GM12878 (cell line): ENCODE measurements around the gene RSPRY1. TPM values are rescaled to one million over a fixed set of nuclear protein-coding genes. Genes with fewer than 3 reads are reported as not detected.

Experiments used
- ATAC-seq: fragments of 200-7000 bp; cut with Tn5 transposase; 3 replicates; pipeline ENCODE4 v1.9.1; 2020; ENCODE audit warnings: mild to moderate bottlenecking, moderate library complexity
- BruUV-seq: library from RNA; stranded (reverse); fragments of 400-500 nt; replicated peaks from 2 replicates; lab custom pipeline; 2021; lab: Mats Ljungman, UMichigan
- CTCF ChIA-PET: fragments of 300-600 bp; sonication (Branson Sonifier 250); formaldehyde crosslinking; extraction: SDS; loops from one replicate; lab custom pipeline; 2021; ENCODE audit warnings: inconsistent platforms; lab: Yijun Ruan, JAX
- POLR2A ChIA-PET: fragments of 350-600 bp; formaldehyde crosslinking; extraction: SDS; loops from one replicate; lab custom pipeline; 2021; ENCODE audit warnings: inconsistent platforms; lab: Charles Lee
- RAD21 ChIA-PET: fragments of 300-600 bp; sonication (Branson Sonifier 250); formaldehyde crosslinking; loops from one replicate; lab custom pipeline; 2023; ENCODE audit warnings: antibody characterized with exemption; ENCODE audit not compliant: unreplicated experiment; lab: Charles Lee
- SMC1A ChIA-PET: fragments of 300-600 bp; sonication (Branson Sonifier 250); formaldehyde crosslinking; loops from one replicate; lab custom pipeline; 2023; ENCODE audit not compliant: unreplicated experiment, uncharacterized antibody; lab: Charles Lee
- DNase-seq: peaks from one replicate; pipeline ENCODE4 v3.0.0-alpha.2; 2011; ENCODE audit warnings: low read depth, low spot score
- FAIRE-seq: peaks from 3 replicates; lab custom pipeline; 2011; peaks lifted over from hg19 to GRCh38; lab: Jason Lieb, UNC
- H2AFZ ChIP-seq: 2 replicates; pipeline ENCODE4 v1.6.0; 2011; ENCODE audit warnings: low read depth, low read length, control low read depth; ENCODE audit not compliant: control insufficient read depth
- H3K27ac ChIP-seq: 2 replicates; pipeline ENCODE4 v1.5.1; 2011; ENCODE audit warnings: control low read depth; ENCODE audit not compliant: control insufficient read depth, insufficient read depth
- H3K27me3 ChIP-seq, 2 experiments: replicated peaks in 1 of 2; 2 replicates each; pipeline versions ENCODE4 v1.6.0 to v1.6.1; 2011; ENCODE audit warnings: low read length in 1 of 2; ENCODE audit not compliant: control insufficient read depth in 2 of 2, insufficient read depth in 2 of 2
- H3K36me3 ChIP-seq, 2 experiments: 2 replicates each; pipeline ENCODE4 v1.5.1; 2011; ENCODE audit warnings: low read length in 1 of 2; ENCODE audit not compliant: control insufficient read depth in 2 of 2, insufficient read depth in 2 of 2
- H3K4me1 ChIP-seq: 2 replicates; pipeline ENCODE4 v1.6.1; 2011; ENCODE audit warnings: mild to moderate bottlenecking, low read length, moderate library complexity, mixed read lengths; ENCODE audit not compliant: control insufficient read depth, insufficient read depth
- H3K4me2 ChIP-seq: 2 replicates; pipeline ENCODE4 v1.6.0; 2011; ENCODE audit warnings: control low read depth; ENCODE audit not compliant: control insufficient read depth, insufficient read depth
- H3K4me3 ChIP-seq: fragments of 200-600 bp; sonication (generic); 2 replicates; pipeline ENCODE4 v1.5.1; 2016
- H3K79me2 ChIP-seq: 2 replicates; pipeline ENCODE4 v1.6.0; 2011; ENCODE audit warnings: low read length; ENCODE audit not compliant: control insufficient read depth, insufficient read depth
- H3K9ac ChIP-seq: 2 replicates; pipeline ENCODE4 v1.8.0; 2011; ENCODE audit warnings: low read length, control low read depth, mixed read lengths; ENCODE audit not compliant: control insufficient read depth, insufficient read depth
- H3K9me3 ChIP-seq: replicated peaks from 3 replicates; pipeline ENCODE4 v1.5.1; 2011; ENCODE audit warnings: mild to moderate bottlenecking, low read length; ENCODE audit not compliant: control insufficient read depth, insufficient read depth
- H4K20me1 ChIP-seq: 2 replicates; pipeline ENCODE4 v1.6.0; 2011; ENCODE audit not compliant: control insufficient read depth, insufficient read depth
- ASH2L ChIP-seq: fragments of 300-600, 200-600 bp; sonication (generic); IDR thresholded peaks from 2 replicates; pipeline ENCODE4 v1.6.1; 2017; ENCODE audit warnings: low read depth, mild to moderate bottlenecking, borderline replicate concordance
- CREM ChIP-seq: IDR thresholded peaks from 2 replicates; pipeline ENCODE4 v1.6.1; 2014; ENCODE audit warnings: antibody characterized with exemption, low read depth
- FOXK2 ChIP-seq: fragments of 450-650 bp; IDR thresholded peaks from 2 replicates; pipeline ENCODE4 v1.6.1; 2017; ENCODE audit warnings: mild to moderate bottlenecking, moderate library complexity
- HDAC2 ChIP-seq: fragments of 200-600 bp; sonication (generic); IDR thresholded peaks from 2 replicates; pipeline ENCODE4 v1.6.1; 2017
- HDGF ChIP-seq: fragments of 450-650 bp; IDR thresholded peaks from 2 replicates; pipeline ENCODE4 v1.6.1; 2016; ENCODE audit warnings: antibody characterized with exemption
- IRF4 ChIP-seq: IDR thresholded peaks from 2 replicates; pipeline ENCODE4 v1.6.1; 2011; ENCODE audit warnings: low read depth, low read length
- KAT2A ChIP-seq: conservative IDR thresholded peaks from 2 replicates; pipeline ENCODE4 v1.6.1; 2011; ENCODE audit warnings: low read depth, low read length; ENCODE audit not compliant: control insufficient read depth
- MXI1 ChIP-seq: fragments of 150-350 bp; IDR thresholded peaks from 2 replicates; pipeline ENCODE4 v1.6.1; 2011; ENCODE audit warnings: low read depth, mild to moderate bottlenecking, inconsistent platforms, low read length, improper control_type of control experiment
- RAD21 ChIP-seq: IDR thresholded peaks from 2 replicates; pipeline ENCODE4 v1.6.1; 2011; ENCODE audit warnings: mild to moderate bottlenecking, low read depth, low read length, moderate library complexity; ENCODE audit not compliant: insufficient read depth
- SP1 ChIP-seq: IDR thresholded peaks from one replicate; pipeline ENCODE4 v1.6.1; 2011; ENCODE audit warnings: low read depth, low read length
- TBL1XR1 ChIP-seq: IDR thresholded peaks from 2 replicates; pipeline ENCODE4 v1.6.1; 2012; ENCODE audit warnings: low read depth, low read length, improper control_type of control experiment
- ZZZ3 ChIP-seq: IDR thresholded peaks from 2 replicates; pipeline ENCODE4 v1.6.1; 2011; ENCODE audit warnings: low read depth; ENCODE audit not compliant: control insufficient read depth, insufficient read length
- WGBS: methylation state at CpG from one replicate; pipeline ENCODE4 v1.1.6; 2016; ENCODE audit warnings: low lambda C conversion rate; ENCODE audit not compliant: insufficient replicate concordance, insufficient coverage; ENCODE audit errors: missing lambda C conversion rate; 5-methylcytosine and 5-hydroxymethylcytosine counted together
- in situ Hi-C: fragments of 300-500 bp; cut with MboI; formaldehyde crosslinking; loops from 9 replicates; pipeline ENCODE4 v1.14.3; 2018; ENCODE audit warnings: mixed read lengths
- intact Hi-C: fragments of 100-400 bp; cut with micrococcal nuclease; formaldehyde crosslinking; loops from one replicate; pipeline ENCODE4 v1.14.2; 2022; ENCODE audit not compliant: unreplicated experiment
- polyA plus RNA-seq, 11 experiments: library from polyadenylated mRNA; depleted of rRNA in 4 of 11; unstranded in 6 of 11; stranded (reverse) in 5 of 11; fragments of >200 nt; fragmentation: Nextera tagmentation in 4 of 11; fragmentation: Illumina TruSeq in 1 of 11; extraction: Ambion mirVana in 4 of 11; extraction: Trizol in 1 of 11; gene quantifications; 1 replicate in 1 of 11; 2 replicates in 10 of 11; pipeline versions ENCODE4 v1.2.1 to v1.2.3, GENCODE V29; 2011 to 2016; ENCODE audit warnings: inconsistent platforms in 2 of 11, missing spikeins in 2 of 11, low read depth in 1 of 11
- total RNA-seq, 4 experiments: library from RNA; depleted of rRNA in 3 of 4; stranded (reverse); fragments of >200 nt in 3 of 4; fragmentation: Illumina TruSeq in 1 of 4; extraction: Trizol in 1 of 4; gene quantifications; 2 replicates each; pipeline versions ENCODE4 v1.2.1 to v1.2.3, GENCODE V29; 2013 to 2021
- TF ChIP-seq, protein P1 (sequence below): fragments of 450-650 bp; IDR thresholded peaks from 2 replicates; pipeline ENCODE4 v1.6.1; 2017; ENCODE audit warnings: mild to moderate bottlenecking, low read depth, inconsistent platforms; ENCODE audit not compliant: poor library complexity, severe bottlenecking
- TF ChIP-seq, protein P2 (sequence below): IDR thresholded peaks from 2 replicates; pipeline ENCODE4 v1.6.1; 2012; ENCODE audit warnings: low read depth, low read length, improper control_type of control experiment
- TF ChIP-seq, protein P3 (sequence below): fragments of 450-650 bp; IDR thresholded peaks from 2 replicates; pipeline ENCODE4 v1.6.1; 2016; ENCODE audit warnings: mild to moderate bottlenecking
- TF ChIP-seq, protein P4 (sequence below): fragments of 450-650 bp; IDR thresholded peaks from 2 replicates; pipeline ENCODE4 v1.6.1; 2017; ENCODE audit warnings: mild to moderate bottlenecking, moderate library complexity

The RSPRY1 gene
- total and polyA plus RNA-seq, 10 of the 15 experiments (the other 5 are each of a cell fraction or from before 2014, with no cell fraction given), result 18.5 to 57.0 (median 41.2) TPM

DNA sequence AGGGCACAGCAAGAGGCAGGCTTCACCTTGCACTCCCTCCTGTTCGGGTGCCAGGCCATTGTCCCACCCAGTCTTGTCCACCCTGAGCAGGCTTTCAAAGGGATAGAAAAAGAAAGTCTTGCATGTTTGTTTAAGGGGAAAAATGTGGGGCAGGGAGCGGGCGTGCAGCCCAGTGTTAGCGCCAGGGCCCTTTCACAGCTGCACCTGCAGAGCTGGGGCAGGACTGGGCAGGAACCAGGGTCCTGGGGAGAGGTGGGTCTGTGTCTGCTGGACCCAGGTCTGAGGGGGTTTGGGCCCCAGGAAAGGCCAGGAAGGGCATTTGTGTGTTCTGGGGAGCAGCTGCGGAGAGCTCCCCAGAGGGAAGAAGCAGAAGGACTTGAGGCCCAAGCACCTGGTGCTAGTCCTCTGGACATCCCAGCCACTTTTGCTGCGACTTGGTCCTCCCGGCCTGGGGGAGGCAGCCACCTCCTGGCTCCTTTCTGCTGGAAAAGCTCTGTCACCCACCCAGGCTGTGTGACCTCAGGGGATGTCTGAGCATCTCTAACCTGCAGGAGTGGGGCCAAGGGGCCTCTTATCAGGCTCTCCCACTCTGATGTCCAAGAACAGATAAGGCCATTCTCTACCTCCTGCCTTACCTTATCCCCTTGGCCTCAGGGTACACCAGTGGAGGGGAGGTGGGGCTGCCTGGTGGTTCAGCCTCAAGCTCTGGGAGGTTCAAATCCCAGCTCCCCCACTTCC lies 45.0 kb upstream of the RSPRY1 start:
- DNase-seq (no peak), ATAC-seq (peak; percentile 9), FAIRE-seq (no peak)
- Histone ChIP-seq H3K9me3 (no peaks in the 10 kb centered on the region), H3K27ac (no peak overlapping the region), H3K4me1 (peaks cover 11% of the 10 kb centered on the region), H4K20me1 (no peaks in the 10 kb centered on the region), H3K9ac (no peak overlapping the region), H2AFZ (no peak overlapping the region), H3K4me3 (no peak overlapping the region), H3K79me2 (no peaks in the 10 kb centered on the region), H3K27me3 (no peaks in the 10 kb centered on the region), H3K36me3 (no peaks in the 10 kb centered on the region), H3K4me2 (no peak overlapping the region)
- ChIA-PET CTCF (interaction anchor here (0.9 to 1.5 kb wide), 4 partner anchors 13 to 57 kb away, joined by 3 to 9 read pairs (median 4); partner anchors contain the start of gene CPNE2), RAD21 (interaction anchor here (0.7 to 1.4 kb wide), 2 partner anchors 14 to 48 kb away, joined by 3 to 5 read pairs; partner anchors contain the start of gene CPNE2), SMC1A (no interaction called here), POLR2A (interaction anchor here (0.8 to 1.8 kb wide), 3 partner anchors 9 to 45 kb away, joined by 3 to 7 read pairs (median 3); partner anchors contain the start of genes PSME3IP1 and RSPRY1)
- 80% methylated on average over 7 of the region's 7 CpGs for WGBS
- intact Hi-C loops (no loop called here), in situ Hi-C loops (no loop called here)
- BruUV-seq, result no TSS peak
- no peak for TF ChIP-seq KAT2A
- TF ChIP-seq, protein P1, sequence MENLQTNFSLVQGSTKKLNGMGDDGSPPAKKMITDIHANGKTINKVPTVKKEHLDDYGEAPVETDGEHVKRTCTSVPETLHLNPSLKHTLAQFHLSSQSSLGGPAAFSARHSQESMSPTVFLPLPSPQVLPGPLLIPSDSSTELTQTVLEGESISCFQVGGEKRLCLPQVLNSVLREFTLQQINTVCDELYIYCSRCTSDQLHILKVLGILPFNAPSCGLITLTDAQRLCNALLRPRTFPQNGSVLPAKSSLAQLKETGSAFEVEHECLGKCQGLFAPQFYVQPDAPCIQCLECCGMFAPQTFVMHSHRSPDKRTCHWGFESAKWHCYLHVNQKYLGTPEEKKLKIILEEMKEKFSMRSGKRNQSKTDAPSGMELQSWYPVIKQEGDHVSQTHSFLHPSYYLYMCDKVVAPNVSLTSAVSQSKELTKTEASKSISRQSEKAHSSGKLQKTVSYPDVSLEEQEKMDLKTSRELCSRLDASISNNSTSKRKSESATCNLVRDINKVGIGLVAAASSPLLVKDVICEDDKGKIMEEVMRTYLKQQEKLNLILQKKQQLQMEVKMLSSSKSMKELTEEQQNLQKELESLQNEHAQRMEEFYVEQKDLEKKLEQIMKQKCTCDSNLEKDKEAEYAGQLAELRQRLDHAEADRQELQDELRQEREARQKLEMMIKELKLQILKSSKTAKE, result no peak
- no peak for TF ChIP-seq HDGF
- TF ChIP-seq ASH2L, result no peak
- TF ChIP-seq CREM, result no peak
- TF ChIP-seq SP1, result no peak
- no peak for TF ChIP-seq ZZZ3
- no peak for TF ChIP-seq TBL1XR1
- TF ChIP-seq, protein P2, sequence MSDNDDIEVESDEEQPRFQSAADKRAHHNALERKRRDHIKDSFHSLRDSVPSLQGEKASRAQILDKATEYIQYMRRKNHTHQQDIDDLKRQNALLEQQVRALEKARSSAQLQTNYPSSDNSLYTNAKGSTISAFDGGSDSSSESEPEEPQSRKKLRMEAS, result no peak
- no peak for TF ChIP-seq IRF4
- TF ChIP-seq MXI1, result no peak
- no peak for TF ChIP-seq FOXK2
- TF ChIP-seq, protein P3, sequence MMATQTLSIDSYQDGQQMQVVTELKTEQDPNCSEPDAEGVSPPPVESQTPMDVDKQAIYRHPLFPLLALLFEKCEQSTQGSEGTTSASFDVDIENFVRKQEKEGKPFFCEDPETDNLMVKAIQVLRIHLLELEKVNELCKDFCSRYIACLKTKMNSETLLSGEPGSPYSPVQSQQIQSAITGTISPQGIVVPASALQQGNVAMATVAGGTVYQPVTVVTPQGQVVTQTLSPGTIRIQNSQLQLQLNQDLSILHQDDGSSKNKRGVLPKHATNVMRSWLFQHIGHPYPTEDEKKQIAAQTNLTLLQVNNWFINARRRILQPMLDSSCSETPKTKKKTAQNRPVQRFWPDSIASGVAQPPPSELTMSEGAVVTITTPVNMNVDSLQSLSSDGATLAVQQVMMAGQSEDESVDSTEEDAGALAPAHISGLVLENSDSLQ, result no peak
- TF ChIP-seq, protein P4, sequence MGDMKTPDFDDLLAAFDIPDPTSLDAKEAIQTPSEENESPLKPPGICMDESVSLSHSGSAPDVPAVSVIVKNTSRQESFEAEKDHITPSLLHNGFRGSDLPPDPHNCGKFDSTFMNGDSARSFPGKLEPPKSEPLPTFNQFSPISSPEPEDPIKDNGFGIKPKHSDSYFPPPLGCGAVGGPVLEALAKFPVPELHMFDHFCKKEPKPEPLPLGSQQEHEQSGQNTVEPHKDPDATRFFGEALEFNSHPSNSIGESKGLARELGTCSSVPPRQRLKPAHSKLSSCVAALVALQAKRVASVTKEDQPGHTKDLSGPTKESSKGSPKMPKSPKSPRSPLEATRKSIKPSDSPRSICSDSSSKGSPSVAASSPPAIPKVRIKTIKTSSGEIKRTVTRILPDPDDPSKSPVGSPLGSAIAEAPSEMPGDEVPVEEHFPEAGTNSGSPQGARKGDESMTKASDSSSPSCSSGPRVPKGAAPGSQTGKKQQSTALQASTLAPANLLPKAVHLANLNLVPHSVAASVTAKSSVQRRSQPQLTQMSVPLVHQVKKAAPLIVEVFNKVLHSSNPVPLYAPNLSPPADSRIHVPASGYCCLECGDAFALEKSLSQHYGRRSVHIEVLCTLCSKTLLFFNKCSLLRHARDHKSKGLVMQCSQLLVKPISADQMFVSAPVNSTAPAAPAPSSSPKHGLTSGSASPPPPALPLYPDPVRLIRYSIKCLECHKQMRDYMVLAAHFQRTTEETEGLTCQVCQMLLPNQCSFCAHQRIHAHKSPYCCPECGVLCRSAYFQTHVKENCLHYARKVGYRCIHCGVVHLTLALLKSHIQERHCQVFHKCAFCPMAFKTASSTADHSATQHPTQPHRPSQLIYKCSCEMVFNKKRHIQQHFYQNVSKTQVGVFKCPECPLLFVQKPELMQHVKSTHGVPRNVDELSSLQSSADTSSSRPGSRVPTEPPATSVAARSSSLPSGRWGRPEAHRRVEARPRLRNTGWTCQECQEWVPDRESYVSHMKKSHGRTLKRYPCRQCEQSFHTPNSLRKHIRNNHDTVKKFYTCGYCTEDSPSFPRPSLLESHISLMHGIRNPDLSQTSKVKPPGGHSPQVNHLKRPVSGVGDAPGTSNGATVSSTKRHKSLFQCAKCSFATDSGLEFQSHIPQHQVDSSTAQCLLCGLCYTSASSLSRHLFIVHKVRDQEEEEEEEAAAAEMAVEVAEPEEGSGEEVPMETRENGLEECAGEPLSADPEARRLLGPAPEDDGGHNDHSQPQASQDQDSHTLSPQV, result no peak
- TF ChIP-seq HDAC2, result no peak
- TF ChIP-seq RAD21, result no peak
